ENCODE results near the gene MYBPC1.
"Not testable (repeated sequence)": the region's sequence is repeated elsewhere in the genome, so short reads cannot be mapped to it uniquely, and the experiment has no call there.

The MYBPC1 gene, protein sequence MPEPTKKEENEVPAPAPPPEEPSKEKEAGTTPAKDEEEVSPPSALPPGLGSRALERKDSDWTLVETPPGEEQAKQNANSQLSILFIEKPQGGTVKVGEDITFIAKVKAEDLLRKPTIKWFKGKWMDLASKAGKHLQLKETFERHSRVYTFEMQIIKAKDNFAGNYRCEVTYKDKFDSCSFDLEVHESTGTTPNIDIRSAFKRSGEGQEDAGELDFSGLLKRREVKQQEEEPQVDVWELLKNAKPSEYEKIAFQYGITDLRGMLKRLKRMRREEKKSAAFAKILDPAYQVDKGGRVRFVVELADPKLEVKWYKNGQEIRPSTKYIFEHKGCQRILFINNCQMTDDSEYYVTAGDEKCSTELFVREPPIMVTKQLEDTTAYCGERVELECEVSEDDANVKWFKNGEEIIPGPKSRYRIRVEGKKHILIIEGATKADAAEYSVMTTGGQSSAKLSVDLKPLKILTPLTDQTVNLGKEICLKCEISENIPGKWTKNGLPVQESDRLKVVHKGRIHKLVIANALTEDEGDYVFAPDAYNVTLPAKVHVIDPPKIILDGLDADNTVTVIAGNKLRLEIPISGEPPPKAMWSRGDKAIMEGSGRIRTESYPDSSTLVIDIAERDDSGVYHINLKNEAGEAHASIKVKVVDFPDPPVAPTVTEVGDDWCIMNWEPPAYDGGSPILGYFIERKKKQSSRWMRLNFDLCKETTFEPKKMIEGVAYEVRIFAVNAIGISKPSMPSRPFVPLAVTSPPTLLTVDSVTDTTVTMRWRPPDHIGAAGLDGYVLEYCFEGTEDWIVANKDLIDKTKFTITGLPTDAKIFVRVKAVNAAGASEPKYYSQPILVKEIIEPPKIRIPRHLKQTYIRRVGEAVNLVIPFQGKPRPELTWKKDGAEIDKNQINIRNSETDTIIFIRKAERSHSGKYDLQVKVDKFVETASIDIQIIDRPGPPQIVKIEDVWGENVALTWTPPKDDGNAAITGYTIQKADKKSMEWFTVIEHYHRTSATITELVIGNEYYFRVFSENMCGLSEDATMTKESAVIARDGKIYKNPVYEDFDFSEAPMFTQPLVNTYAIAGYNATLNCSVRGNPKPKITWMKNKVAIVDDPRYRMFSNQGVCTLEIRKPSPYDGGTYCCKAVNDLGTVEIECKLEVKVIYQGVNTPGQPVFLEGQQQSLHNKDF

DNA sequence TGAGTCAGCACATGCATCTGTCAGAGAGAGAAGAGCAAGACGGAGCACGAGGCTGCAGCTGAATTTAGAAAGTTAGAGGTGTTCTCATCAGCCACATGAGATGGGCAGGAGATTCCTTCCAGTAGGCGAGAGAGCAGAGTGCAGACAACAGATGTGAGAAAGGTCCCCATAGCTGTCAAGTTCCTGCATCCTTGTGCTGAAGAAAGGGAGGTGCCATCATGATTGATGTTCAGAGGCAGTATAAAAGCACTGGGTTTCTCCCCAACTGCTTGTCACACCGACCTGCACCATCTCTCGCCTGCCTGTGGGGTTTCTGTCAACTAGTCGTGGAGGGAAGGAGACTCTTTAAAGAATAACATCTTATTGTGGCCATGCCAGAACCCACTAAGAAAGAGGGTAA lies at the start of gene MYBPC1:
Gene MYBPC1, plus strand, starts transcription at position 272 of the 400 bp plus-strand sequence. Its CDS starts 100 bp downstream, at position 372.
- DNase-seq (ENCODE audit: low spot score): no peak

DNA sequence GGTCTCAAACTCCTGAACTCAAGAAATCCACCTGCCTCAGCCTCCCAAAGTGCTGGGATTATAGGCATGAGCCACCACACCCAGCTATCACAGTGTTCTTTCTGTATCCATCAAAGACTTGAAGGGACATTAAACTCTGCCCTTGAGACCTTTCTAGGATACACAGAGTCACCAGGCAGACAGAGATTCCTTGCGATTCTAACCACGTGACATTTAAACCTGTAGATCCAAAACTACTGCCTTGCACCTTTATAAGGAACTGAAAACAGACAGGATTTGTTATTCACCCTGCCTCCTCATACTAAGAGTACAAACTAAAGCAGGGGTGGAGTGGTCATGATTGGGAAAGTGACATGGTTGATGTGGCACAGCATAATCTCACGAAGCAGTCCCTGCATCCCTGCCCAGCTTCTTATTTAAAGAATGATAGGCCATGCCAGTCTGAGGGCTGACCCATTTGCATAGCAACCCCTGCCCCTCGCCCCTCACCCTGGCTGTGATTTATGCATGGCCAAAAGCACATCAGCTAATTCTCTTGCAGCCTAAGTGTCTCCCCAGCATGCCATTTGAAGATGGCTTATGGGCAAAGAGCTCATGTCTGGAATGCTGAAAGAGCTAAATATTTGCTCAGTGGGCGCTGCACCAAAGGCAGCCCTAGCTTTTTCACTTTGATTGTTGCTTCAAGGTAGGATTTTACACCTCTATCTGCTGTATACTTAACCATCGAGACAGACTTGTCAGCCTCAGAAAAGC lies 43.2 kb upstream of the MYBPC1 start:
- DNase-seq (ENCODE audit: low spot score): no peak

DNA sequence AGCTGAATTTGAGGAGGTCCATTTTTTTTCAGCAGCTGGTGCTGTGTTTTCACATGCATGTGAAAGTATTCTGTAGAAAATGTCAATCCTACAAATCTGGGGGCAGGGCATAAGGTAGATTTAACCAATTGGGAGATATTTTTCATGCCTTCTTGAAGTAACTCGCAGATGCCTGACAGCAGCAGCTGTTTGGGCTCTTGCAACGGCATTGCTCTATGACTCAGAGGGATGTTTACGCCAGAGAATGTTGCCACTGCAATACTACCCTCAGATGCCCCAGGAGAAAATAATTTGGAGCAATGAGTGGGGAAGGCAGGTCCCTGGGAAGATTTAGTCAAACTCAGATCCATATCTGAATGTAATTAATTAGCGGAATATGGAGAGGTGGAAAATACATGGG lies 42.5 kb upstream of the MYBPC1 start:
- no peak for DNase-seq (ENCODE audit: low spot score)

DNA sequence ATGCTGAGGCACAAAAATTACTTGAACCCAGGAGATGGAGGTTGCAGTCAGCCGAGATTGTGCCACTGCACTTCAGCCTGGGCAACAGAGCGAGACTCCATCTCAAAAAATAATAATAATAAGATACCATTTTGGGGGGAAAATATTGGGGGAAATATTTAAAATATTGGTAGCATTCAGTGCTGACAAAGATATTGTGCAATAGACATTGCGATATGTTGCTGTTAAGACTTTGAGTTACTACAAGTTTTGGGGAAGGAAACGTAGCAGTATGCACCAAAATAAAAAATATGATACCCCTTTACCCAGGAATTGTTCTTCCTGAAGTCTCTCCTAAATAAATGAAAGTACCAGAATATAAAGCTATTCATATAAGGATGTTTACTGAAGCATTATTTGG lies 37.7 kb upstream of the MYBPC1 start:
- DNase-seq (ENCODE audit: low spot score): no peak

DNA sequence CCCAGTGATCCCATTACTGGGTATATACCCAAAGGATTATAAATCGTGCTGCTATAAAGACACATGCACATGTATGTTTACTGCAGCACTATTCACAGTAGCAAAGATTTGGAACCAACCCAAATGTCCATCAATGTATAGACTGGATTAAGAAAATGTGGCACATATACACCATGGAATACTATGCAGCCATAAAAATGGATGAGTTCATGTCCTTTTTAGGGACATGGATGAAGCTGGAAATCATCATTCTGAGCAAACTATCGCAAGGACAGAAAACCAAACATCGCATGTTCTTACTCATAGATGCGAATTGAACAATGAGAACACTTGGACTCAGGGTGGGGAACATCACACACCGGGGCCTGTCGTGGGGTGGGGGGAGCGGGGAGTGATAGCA lies 36.0 kb upstream of the MYBPC1 start:
- not testable (repeated sequence) for DNase-seq (ENCODE audit: low spot score)

DNA sequence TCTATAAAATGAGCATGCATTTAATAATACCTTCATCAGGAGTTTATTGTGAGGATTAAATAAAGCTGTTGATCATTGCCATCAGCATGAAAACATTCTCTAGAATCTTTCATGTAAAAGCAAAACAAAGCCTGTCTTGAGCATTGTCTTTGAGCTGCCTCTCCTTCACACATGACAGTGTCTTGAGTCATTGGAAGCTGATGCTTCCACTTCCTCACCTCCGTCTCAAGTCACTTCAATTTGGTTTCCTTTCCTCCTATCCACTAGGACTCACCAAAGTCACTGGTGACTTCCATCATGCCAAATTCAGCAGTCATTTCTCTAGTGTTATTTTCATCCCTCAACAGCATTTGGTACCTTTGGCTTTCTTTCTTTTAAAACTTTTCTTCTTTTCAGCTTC lies 31.6 kb upstream of the MYBPC1 start:
- no peak for DNase-seq (ENCODE audit: low spot score)

DNA sequence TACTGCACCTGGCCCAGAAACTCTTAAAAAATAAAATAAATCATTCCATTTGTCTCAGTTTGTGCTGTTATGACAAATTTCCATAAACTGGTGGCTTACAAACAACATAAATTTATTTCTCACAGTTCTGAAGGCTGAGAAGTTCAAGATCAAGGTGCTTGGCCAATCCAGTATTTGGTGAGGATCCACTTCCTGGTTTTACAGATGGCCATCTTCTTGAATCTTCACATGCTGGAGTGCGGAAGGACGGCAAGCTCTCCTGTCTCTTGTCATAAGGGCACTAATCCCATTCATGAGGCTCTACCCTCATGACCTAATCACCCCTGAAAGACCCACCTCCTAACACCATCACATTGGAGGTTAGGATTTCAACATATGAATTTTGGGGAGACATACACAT lies 29.9 kb upstream of the MYBPC1 start:
- DNase-seq (ENCODE audit: low spot score): no peak

DNA sequence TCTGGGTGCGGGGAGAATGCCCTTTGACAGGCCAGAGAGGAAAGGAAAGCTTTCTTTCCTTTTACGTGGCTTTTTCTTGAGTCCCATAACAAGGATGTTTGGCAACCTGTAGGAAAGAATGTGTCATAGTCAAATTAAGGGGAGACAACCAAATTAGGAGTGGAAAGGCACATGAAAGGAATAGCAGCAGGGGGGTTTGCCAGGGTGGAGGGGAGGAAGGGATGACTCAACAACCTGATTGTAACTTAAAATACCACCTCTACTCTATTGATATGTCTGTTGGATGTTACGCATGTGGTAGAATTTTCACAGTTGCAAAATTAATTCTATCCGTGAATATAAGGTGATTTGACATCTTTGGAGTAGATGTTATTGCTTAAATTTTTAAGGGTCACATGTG lies 28.5 kb upstream of the MYBPC1 start:
- DNase-seq (ENCODE audit: low spot score): no peak

DNA sequence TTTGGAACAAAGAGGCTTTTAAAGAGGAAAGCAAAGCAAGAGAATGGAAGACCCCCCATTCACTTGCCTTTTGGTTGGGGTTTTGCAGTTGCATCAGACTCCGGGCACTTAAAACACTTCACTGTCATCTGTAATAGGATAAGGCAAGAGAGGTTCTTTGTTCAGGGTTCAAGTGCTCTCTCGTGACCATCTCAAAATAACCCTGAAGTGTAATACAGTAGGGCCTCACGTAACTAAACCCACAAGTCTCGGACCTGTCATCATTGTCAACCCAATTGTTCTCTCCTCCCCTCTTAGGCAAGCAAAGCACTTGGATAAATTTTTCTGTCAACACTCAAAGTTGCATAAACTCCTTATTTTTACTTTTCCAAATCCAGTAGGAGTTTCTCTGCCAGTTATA lies 26.9 kb upstream of the MYBPC1 start:
- no peak for DNase-seq (ENCODE audit: low spot score)

DNA sequence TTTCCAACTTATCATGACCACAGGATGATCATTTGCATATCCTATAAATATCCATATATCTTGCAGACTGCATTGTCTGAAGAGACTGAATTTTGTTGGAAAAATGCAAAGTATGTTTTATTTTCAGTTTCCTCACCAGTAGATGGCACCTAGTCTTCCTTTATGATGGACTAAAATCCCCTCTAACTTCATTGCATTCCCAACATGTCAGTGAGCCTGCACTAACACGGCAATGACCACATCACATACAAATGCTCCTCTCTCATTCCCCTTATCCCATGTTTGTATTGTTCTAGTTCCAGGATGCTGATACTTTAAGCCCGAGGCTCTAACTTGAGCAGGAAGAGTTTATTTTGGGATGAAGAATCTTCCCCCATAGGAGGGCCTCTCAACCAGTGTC lies 24.7 kb upstream of the MYBPC1 start:
- no peak for DNase-seq (ENCODE audit: low spot score)

DNA sequence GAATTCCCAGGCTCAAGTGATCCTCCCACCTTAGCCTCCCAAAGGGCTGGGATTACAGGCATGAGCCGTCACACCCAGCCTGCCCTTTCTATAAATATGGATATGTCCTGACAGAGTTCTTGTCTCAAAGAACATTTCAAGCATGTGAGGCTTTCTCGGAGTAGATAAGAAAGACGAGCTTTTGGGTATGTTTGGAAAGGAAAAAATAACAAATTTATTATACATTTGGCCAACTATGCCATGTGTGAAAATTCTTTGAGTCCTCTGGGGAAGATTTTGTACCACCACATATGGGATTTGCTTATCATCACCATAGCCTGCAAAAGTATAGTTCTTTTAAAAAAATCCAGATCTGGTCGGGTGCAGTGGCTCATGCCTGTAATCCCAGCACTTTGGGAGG lies 23.7 kb upstream of the MYBPC1 start:
- no peak for DNase-seq (ENCODE audit: low spot score)

DNA sequence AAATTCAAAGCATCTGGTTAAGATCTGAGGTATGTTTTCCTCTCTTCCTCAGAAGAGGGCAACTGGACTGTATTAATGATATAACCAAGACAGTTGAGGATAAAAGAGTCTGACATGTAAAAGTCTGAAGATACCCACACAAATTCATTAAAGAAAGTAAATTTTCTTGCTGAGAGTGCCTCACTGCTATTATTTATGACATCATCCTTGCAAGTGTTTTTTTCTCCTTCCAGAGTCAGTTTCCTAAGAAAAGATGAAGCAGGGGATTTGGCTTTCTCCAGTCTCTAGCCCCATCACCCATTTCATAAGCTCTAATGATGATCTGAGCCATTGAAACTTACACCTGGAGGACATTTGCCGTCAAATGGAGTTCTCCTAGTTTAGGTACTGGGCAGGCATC lies 21.0 kb upstream of the MYBPC1 start:
- DNase-seq (ENCODE audit: low spot score): no peak

DNA sequence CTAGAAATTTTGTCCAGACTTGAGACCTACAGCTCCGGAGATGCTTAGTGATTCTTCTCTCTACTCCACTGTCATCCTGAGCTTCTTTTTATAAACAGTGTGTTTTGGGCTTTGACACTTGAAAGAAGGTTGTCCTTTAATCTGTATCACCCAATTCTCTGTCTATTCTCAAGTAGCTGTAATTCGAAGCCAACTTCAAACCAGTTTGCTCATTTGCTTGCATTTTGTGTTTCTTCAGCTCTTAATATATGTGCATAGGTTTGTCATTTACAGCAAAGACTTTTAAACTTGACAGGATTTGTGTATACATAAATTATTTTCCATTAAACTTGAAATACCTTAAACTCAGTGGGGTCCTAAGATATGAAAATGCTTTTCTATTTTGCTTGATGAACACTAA lies 16.4 kb upstream of the MYBPC1 start:
- DNase-seq (ENCODE audit: low spot score): no peak

DNA sequence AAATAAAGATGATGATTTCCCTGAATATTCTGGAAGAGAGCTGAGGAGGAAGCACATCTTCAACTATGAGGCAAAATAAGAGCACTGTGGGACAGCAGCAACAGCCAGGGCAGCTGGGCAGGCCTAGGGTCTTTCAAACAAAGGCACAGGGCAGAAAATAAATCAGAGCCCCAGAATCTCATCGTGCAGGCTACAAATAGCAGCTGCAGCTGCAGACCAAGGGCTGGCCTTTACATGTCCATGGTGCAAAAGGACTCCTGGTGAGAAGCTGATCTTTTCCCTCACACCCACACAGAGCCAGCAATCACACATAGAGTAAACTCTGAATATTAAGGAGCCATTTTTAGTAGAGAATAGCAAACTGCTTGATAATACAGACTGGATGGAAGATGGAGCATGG lies 13.6 kb upstream of the MYBPC1 start:
- no peak for DNase-seq (ENCODE audit: low spot score)

DNA sequence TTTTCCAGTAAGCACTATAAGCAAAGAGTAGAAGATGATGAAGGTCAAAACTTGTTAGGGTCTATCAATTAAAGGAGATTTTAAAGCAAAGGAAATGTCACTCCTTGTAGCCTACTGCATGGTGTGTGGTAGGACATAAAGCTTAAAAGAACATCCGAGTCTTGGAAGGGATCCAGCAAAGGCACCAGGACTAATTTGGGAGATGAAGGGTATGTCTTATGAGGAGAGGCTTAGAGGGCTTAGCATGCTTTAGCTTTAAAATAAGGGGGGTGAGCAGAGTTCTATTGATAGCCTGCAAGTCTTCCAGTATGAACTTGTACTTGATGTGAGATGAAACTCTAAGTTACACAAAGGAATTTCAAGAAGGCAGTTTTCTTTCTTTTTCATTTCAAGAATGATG lies 11.8 kb upstream of the MYBPC1 start:
- DNase-seq (ENCODE audit: low spot score): no peak

DNA sequence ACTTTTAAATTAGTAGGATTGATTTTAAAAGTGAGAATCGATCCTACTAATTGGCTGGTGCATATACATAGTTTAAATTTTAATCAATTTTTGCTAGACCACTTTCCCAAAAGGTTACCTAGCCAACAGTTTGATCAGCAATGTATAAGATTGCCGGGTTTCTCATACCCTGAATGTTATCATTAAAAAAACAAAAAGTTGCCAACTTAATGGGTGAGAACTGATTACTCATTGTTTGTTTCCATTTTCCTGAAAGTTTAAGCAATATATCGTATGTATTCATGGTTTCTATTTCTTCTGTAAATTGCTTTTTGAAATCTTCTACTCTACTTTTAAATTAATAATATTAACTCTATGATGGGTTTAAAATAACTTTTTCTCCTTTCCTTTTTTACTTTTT lies 4.4 kb upstream of the MYBPC1 start:
- no peak for DNase-seq (ENCODE audit: low spot score)

DNA sequence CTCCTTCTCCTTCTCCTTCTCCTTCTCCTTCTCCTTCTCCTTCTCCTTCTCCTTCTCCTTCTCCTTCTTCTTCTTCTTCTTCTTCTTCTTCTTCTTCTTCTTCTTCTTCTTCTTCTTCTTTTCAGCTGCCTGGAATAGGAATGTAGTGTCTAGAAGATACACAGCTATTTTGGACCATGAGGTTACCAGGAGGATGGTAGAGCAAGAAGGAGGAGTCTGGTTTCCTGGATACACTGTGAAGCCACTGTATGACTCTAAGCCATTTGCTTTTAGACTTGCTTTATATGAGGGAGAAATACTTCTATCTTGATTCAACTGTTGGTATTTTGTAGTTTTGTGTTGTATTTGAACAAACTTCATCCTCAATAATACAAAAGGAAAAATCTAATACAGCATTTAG lies 3.0 kb upstream of the MYBPC1 start:
- DNase-seq (ENCODE audit: low spot score): no peak

DNA sequence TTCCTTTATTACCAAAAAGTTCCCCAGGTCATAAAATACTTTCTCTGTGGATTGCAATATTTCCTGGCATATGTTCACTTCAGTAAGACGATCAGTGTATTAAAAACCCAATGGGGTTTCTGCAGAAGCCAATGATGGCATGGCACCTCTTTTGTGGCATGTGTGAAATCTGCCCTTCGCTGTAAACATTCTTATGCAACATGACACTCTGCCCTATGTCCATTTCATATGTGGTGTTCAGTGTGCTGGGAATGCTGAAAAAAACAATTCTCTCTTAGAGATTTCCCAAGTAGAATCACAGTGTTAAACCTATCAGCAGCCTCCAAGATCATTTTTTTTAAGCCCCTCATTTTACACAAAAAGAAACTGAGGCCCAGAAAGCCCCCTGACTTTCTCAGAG lies 2.3 kb upstream of the MYBPC1 start:
- no peak for DNase-seq (ENCODE audit: low spot score)

DNA sequence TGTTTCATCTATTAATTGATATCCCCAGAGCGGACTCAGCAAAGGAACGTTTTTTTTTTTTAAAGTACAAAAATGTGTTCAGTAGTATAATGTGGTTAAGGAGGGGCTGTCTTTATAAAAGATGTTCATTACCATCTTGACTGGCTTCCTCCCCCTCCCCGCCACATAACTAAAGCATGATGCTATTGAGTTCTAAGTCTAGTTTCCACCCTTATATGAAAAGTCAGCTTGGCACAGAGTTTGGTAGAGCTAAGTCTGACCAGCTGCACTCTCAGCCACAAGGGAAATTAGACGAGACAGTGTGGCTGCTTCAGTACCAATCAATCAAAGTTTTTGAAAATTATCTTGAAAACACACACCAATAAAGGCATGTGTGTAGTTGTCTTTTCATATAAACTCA lies 1.9 kb upstream of the MYBPC1 start:
- DNase-seq (ENCODE audit: low spot score): no peak

DNA sequence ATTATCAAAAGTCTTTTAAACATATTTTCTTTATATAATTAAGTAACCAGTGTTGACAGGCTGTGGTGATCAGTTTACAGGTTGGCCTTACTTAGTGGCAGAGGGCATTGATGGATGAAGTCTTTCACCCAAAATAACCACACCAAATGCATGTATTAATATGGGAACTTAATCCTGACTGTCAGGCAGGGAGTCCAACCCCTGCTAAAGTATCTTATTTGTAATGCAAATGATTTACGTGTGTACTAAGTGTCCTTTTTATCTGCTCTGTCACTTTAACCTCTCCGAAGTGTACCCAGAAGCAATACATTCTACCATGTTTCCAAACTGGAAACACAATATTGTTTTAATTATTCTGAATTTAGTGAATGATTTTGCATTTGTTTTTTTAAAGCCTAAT lies 1.4 kb downstream of the MYBPC1 start:
- no peak for DNase-seq (ENCODE audit: low spot score)

DNA sequence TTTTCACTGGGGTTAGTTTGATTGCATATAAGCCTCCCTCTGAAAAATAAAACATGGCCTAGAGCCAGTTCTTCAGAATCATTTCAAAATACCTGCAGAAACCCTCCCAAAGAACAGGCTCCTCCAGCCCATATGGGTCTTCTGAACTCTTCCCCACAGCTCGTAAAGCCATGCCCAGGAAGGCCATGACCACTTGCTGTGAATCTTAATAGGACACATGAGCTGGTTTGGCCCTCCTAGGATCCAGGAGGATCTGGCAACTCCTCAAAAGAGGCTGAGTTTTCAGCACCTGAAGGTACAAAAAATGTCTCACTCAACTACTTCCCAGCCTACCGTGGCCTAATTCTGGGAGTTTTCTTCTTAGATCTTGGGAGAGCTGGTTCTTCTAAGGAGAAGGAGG lies 2.4 kb downstream of the MYBPC1 start:
- no peak for DNase-seq (ENCODE audit: low spot score)

DNA sequence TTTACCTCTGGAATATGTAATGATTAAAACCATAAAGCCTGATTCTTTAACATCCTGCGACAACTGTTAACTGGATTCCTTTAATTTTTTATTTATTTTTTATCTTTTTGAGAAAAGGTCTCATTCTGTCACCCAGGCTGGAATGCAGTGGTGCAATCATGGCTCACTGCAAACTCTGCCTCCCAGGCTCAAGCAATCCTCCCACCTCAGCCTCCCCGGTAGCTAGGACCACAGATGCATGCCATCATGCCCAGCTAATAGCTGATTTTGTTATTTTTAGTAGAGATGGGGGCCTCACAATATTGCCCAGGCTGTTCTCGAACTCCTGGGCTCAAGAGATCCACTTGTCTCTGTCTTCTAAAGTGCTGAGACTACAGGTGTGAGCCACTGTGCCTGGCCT lies 3.7 kb downstream of the MYBPC1 start:
- DNase-seq (ENCODE audit: low spot score): no peak

Data from ecto neural progenitor cell (in vitro differentiated cells).